ENCODE results near the gene HID1. TPM values are rescaled to one million over a fixed set of nuclear protein-coding genes. Genes with fewer than 3 reads are reported as not detected.

Gene HID1
- total and polyA plus RNA-seq, 9 of the 15 experiments (the other 6 are each of a cell fraction or from before 2014, with no cell fraction given) = 0.14 to 2.1 (median 0.54) TPM; not detected in 2

DNA sequence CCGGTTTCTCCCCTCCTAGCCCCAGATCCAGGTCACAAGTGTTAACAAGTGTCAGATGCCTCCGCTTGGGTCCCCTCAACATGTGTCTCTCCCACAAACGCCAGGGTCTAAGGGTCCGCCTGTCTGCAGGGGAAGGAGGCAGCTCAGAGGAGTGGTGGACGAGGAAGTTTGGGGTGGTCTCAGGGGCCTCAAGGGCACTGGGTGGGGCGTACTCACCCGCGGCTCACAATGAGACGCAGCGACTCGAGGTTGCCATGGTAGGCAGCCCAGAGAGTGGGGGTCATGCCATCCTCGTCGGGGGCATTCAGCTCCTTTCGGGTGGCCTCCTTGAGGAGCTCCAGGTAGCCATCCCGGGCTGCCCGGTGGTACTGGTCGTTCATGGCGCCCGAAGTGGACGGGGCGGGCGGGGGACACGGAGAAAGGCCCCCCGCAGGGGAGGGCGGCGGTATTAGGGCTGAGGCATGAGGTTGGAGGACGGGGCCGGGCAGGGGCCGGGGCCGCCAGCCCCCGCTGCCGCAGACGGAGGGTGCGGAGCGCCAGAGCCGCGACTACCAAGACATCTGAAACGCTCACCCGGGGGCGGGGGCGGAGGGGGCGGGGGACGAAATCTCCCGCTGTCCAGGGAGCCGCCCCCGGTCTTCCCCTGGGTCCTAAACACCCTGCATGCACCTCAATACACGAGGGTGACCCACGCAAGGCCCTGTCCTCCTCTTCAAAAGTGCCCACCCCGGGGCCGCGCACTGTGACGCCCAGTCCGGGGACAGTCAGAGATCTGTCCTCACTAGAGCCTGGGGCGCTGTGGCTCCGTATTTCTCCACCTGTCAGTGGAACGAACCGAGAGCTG, 49.6 kb downstream of the HID1 start, which contains the start of gene USH1G:
TSS of gene USH1G (minus strand) at position 562 of the 844 bp plus-strand sequence. CDS start at position 380, 182 bp downstream.
- intact Hi-C loops (cut with micrococcal nuclease) (loop anchor here (1.0 to 10.0 kb wide), 2 partner anchors 35 to 82 kb away; no protein-coding TSS in a partner anchor), in situ Hi-C loops (cut with MboI) (loop anchor here (5.0 kb wide), 1 partner anchor 34 kb away; no protein-coding TSS in a partner anchor)
- Histone ChIP-seq H3K9ac (ENCODE audit: insufficient read depth in 1 of 2, low read depth in 2 of 2, low read length in 2 of 2) (peak within 1 kb of the TSS; percentile 57 to 90; a peak in 3 of 4 replicates), H3K9me3 (replicated peaks; ENCODE audit: control insufficient read depth, insufficient read depth, low read depth, low read length) (no peaks in the 10 kb centered on the region), H2AFZ (ENCODE audit: low read depth, low read length) (peak within 1 kb of the TSS; percentile 100), H3K27me3 (ENCODE audit: control insufficient read depth in 2 of 2, insufficient read depth in 2 of 2, low read length in 2 of 2) (peaks cover 9 to 30% of the 10 kb centered on the region in 2 experiments; a peak in 4 of 5 replicates), H3K4me2 (ENCODE audit: insufficient read depth, low read length) (peak within 1 kb of the TSS; percentile 76), H3K4me1 (replicated peaks in 1 of 2; ENCODE audit: control insufficient read depth in 2 of 2, insufficient read depth in 2 of 2, low read length in 2 of 2) (peaks cover 18 to 55% of the 10 kb centered on the region in 2 experiments), H3K9me1 (ENCODE audit: control insufficient read depth, insufficient read depth, low read length) (no peaks in the 10 kb centered on the region), H3K27ac (ENCODE audit: extremely low read depth, low read depth, low read length) (peak within 1 kb of the TSS; percentile 66; the same call in 2 of the 3 replicates), H3K79me2 (ENCODE audit: control insufficient read depth, insufficient read depth, low read length) (no peaks in the 10 kb centered on the region), H4K20me1 (replicated peaks; ENCODE audit: control insufficient read depth, insufficient read depth, low read length) (no peaks in the 10 kb centered on the region), H3K36me3 (ENCODE audit: control insufficient read depth, insufficient read depth, low read length) (no peaks in the 10 kb centered on the region), H3K4me3 (peak within 1 kb of the TSS; percentile 53)
- BruUV-seq (replicated peaks) = no TSS peak
- DNase-seq (ENCODE audit: extremely low read depth in 1 of 4, low spot score in 3 of 4) (peak; percentile 66 to 91 (median 89)), FAIRE-seq (no peak), ATAC-seq (peak; percentile 80)
- WGBS (ENCODE audit: insufficient coverage, low coverage, missing lambda C conversion rate) = 9% methylated on average over 40 of the region's 57 CpGs
- ChIA-PET POLR2A (interaction anchor here (0.6 to 1.7 kb wide), 5 partner anchors 9 to 348 kb away, joined by 3 to 7 read pairs (median 5); partner anchors contain the start of gene MIF4GD), CTCF (ENCODE audit: low intra/inter-chr PET ratio) (interaction anchor here (0.9 to 5.8 kb wide), 2 partner anchors 30 to 37 kb away, joined by 3 to 86 read pairs; no protein-coding TSS in a partner anchor)
- TF ChIP-seq POLR2G (IDR thresholded peaks at IDR 0.05; ENCODE audit: low read depth, low read length) = peak; percentile 52
- peak in 1 of 2 experiments; percentile 66; a peak in 3 of 4 replicates for TF ChIP-seq MAZ (CRISPR knock-in tag; conservative IDR thresholded peaks at IDR 0.05 in 1 of 2, IDR thresholded peaks at IDR 0.05 in 1 of 2)
- no peak for TF ChIP-seq U2AF1 (optimal IDR thresholded peaks at IDR 0.05; ENCODE audit: low read depth, low read length)
- TF ChIP-seq ZNF12 (CRISPR knock-in tag; IDR thresholded peaks at IDR 0.05) = 0 out of 2 replicates have a peak, but pooled peaks have one; percentile 2
- peak; percentile 25 for TF ChIP-seq KDM5B (IDR thresholded peaks at IDR 0.05; ENCODE audit: insufficient replicate concordance, low read depth, low read length)
- TF ChIP-seq YY1 (IDR thresholded peaks at IDR 0.05; ENCODE audit: borderline replicate concordance in 1 of 3, control insufficient read depth in 1 of 3, extremely low read depth in 1 of 3, insufficient read depth in 3 of 3, insufficient read length in 1 of 3, insufficient replicate concordance in 2 of 3, low read depth in 1 of 3, low read length in 2 of 3) = peak in 1 of 3 experiments; percentile 17
- peak; percentile 10; the same call in 1 of the 2 replicates for TF ChIP-seq RB1 (IDR thresholded peaks at IDR 0.05; ENCODE audit: low read depth)
- peak; percentile 54 for TF ChIP-seq ZBTB7A (IDR thresholded peaks at IDR 0.05; ENCODE audit: borderline replicate concordance, control insufficient read depth, low read depth, low read length)
- TF ChIP-seq, protein P1, sequence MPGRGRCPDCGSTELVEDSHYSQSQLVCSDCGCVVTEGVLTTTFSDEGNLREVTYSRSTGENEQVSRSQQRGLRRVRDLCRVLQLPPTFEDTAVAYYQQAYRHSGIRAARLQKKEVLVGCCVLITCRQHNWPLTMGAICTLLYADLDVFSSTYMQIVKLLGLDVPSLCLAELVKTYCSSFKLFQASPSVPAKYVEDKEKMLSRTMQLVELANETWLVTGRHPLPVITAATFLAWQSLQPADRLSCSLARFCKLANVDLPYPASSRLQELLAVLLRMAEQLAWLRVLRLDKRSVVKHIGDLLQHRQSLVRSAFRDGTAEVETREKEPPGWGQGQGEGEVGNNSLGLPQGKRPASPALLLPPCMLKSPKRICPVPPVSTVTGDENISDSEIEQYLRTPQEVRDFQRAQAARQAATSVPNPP (IDR thresholded peaks at IDR 0.05; ENCODE audit: borderline replicate concordance, insufficient read depth, insufficient read length) = no peak
- 0 out of 2 replicates have a peak, but pooled peaks have one; percentile 36 for TF ChIP-seq FOXM1 (IDR thresholded peaks at IDR 0.05; ENCODE audit: low read depth)
- TF ChIP-seq FOXM1 (CRISPR knock-in tag; IDR thresholded peaks at IDR 0.05; ENCODE audit: low read depth) = no peak
- TF ChIP-seq ZNF79 (CRISPR knock-in tag; IDR thresholded peaks at IDR 0.05; ENCODE audit: low read depth) = no peak
- TF ChIP-seq KAT2B (IDR thresholded peaks at IDR 0.05; ENCODE audit: low read depth, low read length) = no peak
- peak; percentile 51; the same call in 1 of the 2 replicates for TF ChIP-seq EP400 (IDR thresholded peaks at IDR 0.05)
- no peak for TF ChIP-seq NR2C2 (CRISPR knock-in tag; IDR thresholded peaks at IDR 0.05)
- TF ChIP-seq NR2C2 (tag; IDR thresholded peaks at IDR 0.05) = 0 out of 2 replicates have a peak, but pooled peaks have one; percentile 2
- peak; percentile 70 for TF ChIP-seq EGR1 (conservative IDR thresholded peaks at IDR 0.05)
- TF ChIP-seq PCBP1 (IDR thresholded peaks at IDR 0.05; ENCODE audit: low read depth, low read length, poor library complexity, severe bottlenecking) = peak; percentile 22
- TF ChIP-seq ZNF282 (CRISPR knock-in tag; IDR thresholded peaks at IDR 0.05) = 0 out of 2 replicates have a peak, but pooled peaks have one; percentile 1
